HG02938 (cell line): Measurements from ENCODE around the gene LOC128125822.
A peak's percentile ranks its signal among the peaks of the same experiment; 100 is the strongest.
"Not testable (repeated sequence)": the region's sequence is repeated elsewhere in the genome, so short reads cannot be mapped to it uniquely, and the experiment has no call there.

Experiments
- ATAC-seq: cut with Tn5 transposase; IDR thresholded peaks from one replicate; pipeline ENCODE4 v1.9.1; 2021; ENCODE audit warnings: mild to moderate bottlenecking, moderate library complexity; ENCODE audit not compliant: unreplicated experiment

The LOC128125822 gene

GRCh38 chr6:63572044-63572746, at the start of gene LOC128125822, which contains the start of gene PTP4A1:
Gene LOC128125822 (plus strand): TSS chr6:63572480.
Gene PTP4A1 (plus strand): TSS chr6:63572480. CDS start chr6:63576881, 4,401 bp downstream.
- peak; percentile 87 for ATAC-seq

- ATAC-seq, result not testable (repeated sequence)
Measured at GRCh38 chr6:63522911-63523287, 49.4 kb upstream of the LOC128125822 start.

GRCh38 chr6:63523630-63524029, 48.6 kb upstream of the LOC128125822 start:
- ATAC-seq, result no peak

DNA sequence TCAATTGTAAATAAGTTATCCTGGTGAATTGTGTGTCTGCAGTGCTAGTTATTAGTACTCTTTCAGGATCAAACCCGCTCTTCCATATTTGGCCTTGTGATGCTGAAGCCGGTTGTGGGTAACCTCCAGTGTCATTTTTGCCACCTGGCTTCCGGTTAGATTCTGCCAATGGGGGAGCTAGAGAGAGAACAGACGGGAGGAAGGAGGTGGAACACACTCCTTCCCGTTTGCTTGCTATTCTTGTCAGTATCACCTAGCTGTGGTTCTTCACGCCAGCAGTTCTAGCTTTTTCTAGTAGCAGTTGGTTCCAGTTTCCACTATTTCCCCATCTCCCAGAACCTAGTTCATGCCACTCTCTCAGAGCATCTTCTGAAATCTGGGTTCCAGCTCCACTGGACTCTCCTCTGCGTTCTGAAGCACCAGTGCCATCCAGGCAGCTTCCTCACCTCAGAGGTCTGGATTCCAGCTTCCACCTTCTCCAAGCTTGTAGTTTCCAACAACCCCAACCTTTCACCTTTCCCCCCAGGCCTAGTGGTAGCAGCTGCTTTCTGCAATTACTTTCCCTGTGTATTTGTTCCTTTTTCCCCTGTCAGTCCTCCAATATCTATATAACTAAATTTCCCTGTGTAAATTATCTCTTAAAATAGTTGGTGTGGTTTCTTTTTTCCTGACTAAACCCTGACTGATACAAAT, 46.9 kb upstream of the LOC128125822 start:
- ATAC-seq, result no peak

- ATAC-seq, result no peak
Measured at GRCh38 chr6:63526931-63527330, 45.3 kb upstream of the LOC128125822 start.

DNA sequence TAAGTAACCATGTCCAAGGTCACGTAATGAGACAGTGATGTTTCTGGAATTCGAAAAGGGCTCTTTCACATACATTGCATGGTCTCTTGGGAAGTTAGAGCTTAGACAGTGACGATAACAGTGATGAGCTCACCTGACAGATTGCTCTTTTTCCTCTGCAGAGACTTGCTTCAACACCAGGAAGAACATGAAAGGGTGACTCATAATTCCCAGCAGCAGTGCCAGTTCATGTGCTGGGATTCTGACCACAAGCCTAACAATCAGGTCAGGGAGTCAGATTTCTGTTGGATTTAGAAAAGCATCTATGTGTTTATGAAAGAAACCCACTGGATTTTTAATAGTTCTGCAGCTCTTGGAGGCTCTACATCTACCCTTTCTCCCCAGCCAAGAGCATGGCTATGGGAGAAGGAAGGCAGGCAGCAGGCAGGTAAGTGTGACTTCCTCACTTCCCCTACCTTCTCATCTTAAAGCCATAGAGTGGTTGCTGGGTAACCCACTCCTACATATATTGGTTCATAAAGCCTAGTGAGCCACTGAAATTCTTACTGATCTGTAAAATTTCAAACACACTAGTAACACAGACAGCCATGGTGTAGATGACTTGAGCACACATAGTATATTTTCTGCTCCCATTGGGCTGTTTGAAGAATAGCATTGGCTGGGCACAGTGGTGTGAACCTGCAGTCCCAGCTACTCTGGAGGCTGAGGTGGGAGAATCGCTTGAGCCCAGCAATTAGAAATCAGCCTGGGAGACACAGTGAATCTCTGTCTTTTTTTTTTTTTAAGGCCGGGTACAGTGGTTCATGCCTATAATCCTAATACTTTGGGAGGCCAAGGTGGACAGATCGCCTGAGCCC, 44.4 kb upstream of the LOC128125822 start:
- ATAC-seq, result no peak

GRCh38 chr6:63529498-63529897, 42.8 kb upstream of the LOC128125822 start:
- no peak for ATAC-seq

GRCh38 chr6:63530182-63530581, 42.1 kb upstream of the LOC128125822 start:
- no peak for ATAC-seq

DNA sequence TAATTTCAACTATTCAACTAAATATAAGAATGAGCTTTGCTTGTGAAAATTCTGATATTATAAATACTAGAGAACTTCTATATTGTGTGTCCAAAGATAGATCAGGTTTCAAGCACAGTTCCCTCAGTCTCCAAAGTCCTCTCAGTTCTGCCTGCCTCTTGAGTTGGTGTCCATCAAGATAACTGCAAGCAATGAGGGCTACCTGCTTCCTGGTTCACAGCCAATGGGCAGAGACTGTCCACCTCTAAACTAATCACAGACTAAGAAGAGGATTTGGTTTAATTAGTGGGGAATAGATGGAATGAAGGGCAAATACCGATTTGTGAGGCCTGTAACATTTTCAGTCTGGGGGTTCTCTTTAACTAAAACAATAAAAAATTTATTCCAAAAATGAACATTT, 41.3 kb upstream of the LOC128125822 start:
- no peak for ATAC-seq

- ATAC-seq, result no peak
Measured at GRCh38 chr6:63533026-63533425, 39.3 kb upstream of the LOC128125822 start.

DNA sequence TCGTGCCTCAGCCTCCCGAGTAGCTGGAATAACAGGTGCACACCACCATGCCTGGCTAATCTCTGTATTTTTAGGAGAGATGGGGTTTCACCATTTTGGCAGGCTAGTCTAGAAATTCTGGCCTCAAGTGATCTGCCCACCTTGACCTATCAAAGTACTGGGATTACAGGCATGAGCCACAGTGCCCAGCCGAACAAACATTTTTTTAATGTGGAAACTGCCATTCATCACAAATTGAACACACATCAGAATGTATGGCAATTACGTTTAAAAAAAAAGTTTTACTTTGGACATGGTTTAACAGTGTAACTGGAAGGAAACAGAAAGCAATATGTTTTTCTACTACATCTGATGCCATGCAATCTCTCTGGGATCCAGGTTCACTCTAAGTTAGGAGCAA, 38.3 kb upstream of the LOC128125822 start:
- ATAC-seq, result no peak

GRCh38 chr6:63537201-63537958, 34.9 kb upstream of the LOC128125822 start:
- ATAC-seq, result no peak

GRCh38 chr6:63537959-63538300, 34.4 kb upstream of the LOC128125822 start:
- ATAC-seq, result no peak

DNA sequence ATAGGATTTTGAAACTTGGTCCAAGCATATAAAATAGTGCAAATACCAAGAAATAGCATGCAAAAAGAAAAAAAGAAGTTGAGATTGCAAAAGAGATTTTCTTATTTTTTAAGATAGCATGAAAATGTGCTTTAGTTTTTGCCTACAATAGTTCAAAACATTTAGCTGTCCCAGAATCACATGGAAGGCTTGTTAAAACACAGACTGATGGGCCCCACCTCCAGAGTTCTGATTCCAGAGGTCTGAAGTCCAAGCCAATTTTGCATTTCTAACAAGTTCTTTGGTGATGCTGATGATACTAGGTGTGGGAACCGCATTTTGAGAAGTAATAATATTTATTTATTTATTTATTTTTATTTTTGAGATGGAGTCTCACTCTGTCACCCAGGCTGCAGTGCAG, 33.7 kb upstream of the LOC128125822 start:
- ATAC-seq, result no peak

GRCh38 chr6:63543001-63543400, 29.3 kb upstream of the LOC128125822 start:
- no peak for ATAC-seq

GRCh38 chr6:63543982-63544381, 28.3 kb upstream of the LOC128125822 start:
- no peak for ATAC-seq

DNA sequence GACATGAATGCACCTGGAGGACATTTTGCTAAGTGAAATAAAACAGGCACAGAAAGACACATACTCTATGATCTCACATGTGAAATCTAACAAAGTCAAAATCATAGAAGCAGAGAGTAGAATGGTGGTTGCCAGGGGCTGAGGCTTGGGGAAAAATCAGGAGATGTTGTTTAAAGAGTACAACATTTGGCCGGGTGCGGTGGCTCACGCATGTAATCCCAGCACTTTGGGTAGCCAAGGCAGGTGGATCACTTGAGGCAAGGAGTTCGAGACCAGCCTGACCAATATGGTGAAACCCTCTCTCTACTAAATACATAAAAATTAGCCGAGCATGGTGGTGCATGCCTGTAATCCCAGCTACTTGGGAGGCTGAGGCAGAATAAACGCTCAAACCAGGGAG, 26.0 kb upstream of the LOC128125822 start:
- ATAC-seq, result no peak

DNA sequence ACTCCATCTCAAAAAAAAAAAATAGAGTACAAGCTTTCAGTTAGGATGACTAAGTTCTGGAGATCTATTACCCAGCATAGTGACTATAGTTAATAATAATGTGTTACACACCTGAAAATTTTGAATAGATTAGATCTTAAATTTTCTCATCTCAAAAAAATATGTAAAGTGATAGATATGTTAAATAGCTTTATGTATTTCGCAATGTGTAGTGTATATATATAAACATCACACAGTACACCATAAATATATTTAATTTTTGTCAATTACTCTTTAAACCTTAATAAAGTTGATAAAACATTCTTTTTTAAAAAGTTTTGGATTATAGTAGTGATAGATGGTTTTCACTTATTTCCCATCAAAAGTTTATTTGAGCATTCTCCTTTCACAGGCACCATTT, 25.6 kb upstream of the LOC128125822 start:
- ATAC-seq, result no peak

DNA sequence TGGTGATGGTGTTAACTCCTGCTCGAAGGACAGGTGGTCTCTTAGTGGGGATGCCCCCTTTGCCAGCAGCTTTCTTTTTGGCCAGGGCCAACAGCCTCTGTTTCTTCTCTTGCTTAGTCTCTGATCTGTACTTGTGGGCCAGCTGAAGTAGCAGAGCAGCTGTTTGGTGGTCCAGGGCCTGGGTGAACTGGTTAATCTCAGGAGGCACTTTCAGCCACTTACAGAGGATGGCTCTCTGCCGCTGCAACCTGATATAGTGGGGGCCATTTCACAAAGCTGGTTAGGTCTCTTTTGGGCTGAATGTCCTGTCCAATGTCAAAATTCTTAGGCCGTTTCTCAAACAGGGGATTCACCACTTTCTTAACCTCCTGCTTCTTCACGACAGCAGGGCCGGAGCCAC, 23.2 kb upstream of the LOC128125822 start:
- ATAC-seq, result no peak

DNA sequence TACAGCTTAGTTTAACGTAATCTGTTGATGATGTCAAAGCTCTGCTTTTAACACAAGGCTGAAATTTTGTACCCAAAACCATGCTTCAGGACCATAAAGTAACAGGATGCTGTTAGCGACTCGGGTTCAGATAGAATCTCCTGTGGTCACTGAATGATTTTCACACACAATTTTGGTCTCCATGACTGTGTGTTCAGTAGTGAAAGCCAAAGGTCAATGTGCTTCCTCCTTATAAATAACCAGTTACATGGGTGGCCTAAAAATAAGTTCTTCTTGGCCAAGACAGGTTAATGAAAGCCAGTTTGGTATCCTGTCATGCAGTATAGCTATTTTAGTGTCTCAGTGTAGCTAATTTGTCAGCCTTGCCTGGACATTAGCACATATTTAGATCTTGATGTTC, 19.1 kb upstream of the LOC128125822 start:
- ATAC-seq, result peak; percentile 99

DNA sequence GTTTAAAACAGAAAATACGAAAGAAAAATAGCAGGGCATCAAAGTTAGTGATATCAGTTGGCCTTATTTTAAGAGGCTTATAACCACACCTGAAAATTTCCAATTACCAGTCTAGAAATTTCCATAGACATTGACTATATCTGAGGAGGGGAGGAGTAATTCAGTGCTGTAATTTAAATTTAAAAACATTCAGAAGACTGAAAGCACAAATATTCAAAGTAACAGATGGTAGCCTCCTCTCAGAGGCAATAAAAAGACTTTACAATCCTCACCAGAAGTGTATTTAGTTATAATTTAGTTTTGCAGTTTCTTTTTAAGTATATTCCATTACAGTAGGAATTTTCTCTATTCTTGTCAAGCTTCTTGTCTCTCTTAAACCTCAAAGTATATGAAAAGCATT, 18.4 kb upstream of the LOC128125822 start:
- ATAC-seq, result no peak
